ENCODE data around the gene ARHGAP24. TPM values are rescaled to one million over a fixed set of nuclear protein-coding genes. Genes with fewer than 3 reads are reported as not detected.

ARHGAP24 gene
- total RNA-seq, 3 donors from 2014 or later, result 5.2 to 11.6 (median 6.7) TPM

GRCh38 chr4:85543832-85544231 lies 68.9 kb downstream of the ARHGAP24 start:
- Histone ChIP-seq H3K36me3 (ENCODE audit: low read depth) (no peaks in the 10 kb centered on the region), H3K9me3 (no peaks in the 10 kb centered on the region), H3K4me3 (no peak overlapping the region), H3K4me1 (ENCODE audit: low read depth) (no peaks in the 10 kb centered on the region)
- ATAC-seq, result no peak
- intact Hi-C loops (cut with DNase I, micrococcal nuclease), result no loop called here
- TF ChIP-seq CTCF (IDR thresholded peaks at IDR 0.05), result no peak
- no peak for DNase-seq

GRCh38 chr4:85544751-85545150 lies 69.8 kb downstream of the ARHGAP24 start:
- Histone ChIP-seq H3K4me3 (no peak overlapping the region), H3K36me3 (ENCODE audit: low read depth) (no peaks in the 10 kb centered on the region), H3K9me3 (no peaks in the 10 kb centered on the region), H3K4me1 (ENCODE audit: low read depth) (no peaks in the 10 kb centered on the region)
- DNase-seq (no peak), ATAC-seq (no peak)
- intact Hi-C loops (cut with DNase I, micrococcal nuclease), result no loop called here
- TF ChIP-seq CTCF (IDR thresholded peaks at IDR 0.05), result no peak

- H3K4me3 ChIP-seq, result no peak overlapping the region
Observed at GRCh38 chr4:85548116-85548515, 73.2 kb downstream of the ARHGAP24 start.

GRCh38 chr4:85548841-85549240 lies 73.9 kb downstream of the ARHGAP24 start:
- intact Hi-C loops (cut with DNase I, micrococcal nuclease), result no loop called here
- TF ChIP-seq CTCF (IDR thresholded peaks at IDR 0.05), result no peak

More at GRCh38 chr4:85548116-85548515, 73.2 kb downstream of the ARHGAP24 start:
- no peak for DNase-seq
- H3K4me1 ChIP-seq (ENCODE audit: low read depth), result no peaks in the 10 kb centered on the region
- H3K36me3 ChIP-seq (ENCODE audit: low read depth), result no peaks in the 10 kb centered on the region
- no peak for TF ChIP-seq CTCF (IDR thresholded peaks at IDR 0.05)
- H3K9me3 ChIP-seq, result peaks cover 4% of the 10 kb centered on the region
- ATAC-seq, result no peak
- intact Hi-C loops (cut with DNase I, micrococcal nuclease), result no loop called here

GRCh38 chr4:85555206-85555605 lies 80.3 kb downstream of the ARHGAP24 start:
- peaks cover 13% of the 10 kb centered on the region for H3K9me3 ChIP-seq
- TF ChIP-seq CTCF (IDR thresholded peaks at IDR 0.05), result no peak
- no peaks in the 10 kb centered on the region for H3K36me3 ChIP-seq (ENCODE audit: low read depth)
- H3K4me3 ChIP-seq, result no peak overlapping the region
- peak; percentile 60 for ATAC-seq
- DNase-seq, result no peak
- intact Hi-C loops (cut with DNase I, micrococcal nuclease), result no loop called here
- no peaks in the 10 kb centered on the region for H3K4me1 ChIP-seq (ENCODE audit: low read depth)

More at GRCh38 chr4:85548841-85549240, 73.9 kb downstream of the ARHGAP24 start:
- Histone ChIP-seq H3K9me3 (peaks cover 7% of the 10 kb centered on the region), H3K36me3 (ENCODE audit: low read depth) (no peaks in the 10 kb centered on the region), H3K4me3 (no peak overlapping the region), H3K4me1 (ENCODE audit: low read depth) (no peaks in the 10 kb centered on the region)
- ATAC-seq (no peak), DNase-seq (no peak)

- intact Hi-C loops (cut with DNase I, micrococcal nuclease), result no loop called here
- no peak for TF ChIP-seq CTCF (IDR thresholded peaks at IDR 0.05)
- H3K4me3 ChIP-seq, result no peak overlapping the region
- ATAC-seq (peak; percentile 34), DNase-seq (no peak)
- H3K4me1 ChIP-seq (ENCODE audit: low read depth), result no peaks in the 10 kb centered on the region
- H3K36me3 ChIP-seq (ENCODE audit: low read depth), result no peaks in the 10 kb centered on the region
- peaks cover 13% of the 10 kb centered on the region for H3K9me3 ChIP-seq
Observed at GRCh38 chr4:85556283-85556682, 81.3 kb downstream of the ARHGAP24 start.
